ENCODE data around the gene APH1B.

The APH1B gene

DNA sequence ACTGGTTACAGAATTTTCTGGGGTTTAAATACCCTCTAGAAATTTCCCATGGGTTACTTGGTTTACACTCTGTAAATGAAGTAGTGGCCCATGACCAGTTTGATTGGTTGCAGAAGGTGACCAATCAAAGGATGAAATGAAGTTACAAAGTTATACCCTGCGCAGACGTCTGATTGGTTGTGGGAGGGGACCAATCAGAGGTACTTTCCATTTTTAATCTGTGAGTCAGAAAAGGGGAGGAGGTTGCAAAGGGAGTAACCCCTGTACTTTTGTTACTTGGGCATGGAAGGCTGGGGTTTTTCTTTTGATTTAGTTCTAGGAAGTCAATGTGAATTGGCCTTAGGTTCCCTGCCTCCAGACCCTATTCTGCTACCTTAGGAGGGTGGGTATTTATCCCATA, 18.7 kb upstream of the APH1B start:
- DNase-seq (ENCODE audit: low read depth in 1 of 2, low spot score in 1 of 2), result no peak
- in situ Hi-C loops (cut with HindIII; ENCODE audit: low pct_unique_long_range_greater_than_20kb, low sequenced_read_pairs), result no loop called here
- TF ChIP-seq JUND (IDR thresholded peaks at IDR 0.05; ENCODE audit: low read depth), result no peak

DNA sequence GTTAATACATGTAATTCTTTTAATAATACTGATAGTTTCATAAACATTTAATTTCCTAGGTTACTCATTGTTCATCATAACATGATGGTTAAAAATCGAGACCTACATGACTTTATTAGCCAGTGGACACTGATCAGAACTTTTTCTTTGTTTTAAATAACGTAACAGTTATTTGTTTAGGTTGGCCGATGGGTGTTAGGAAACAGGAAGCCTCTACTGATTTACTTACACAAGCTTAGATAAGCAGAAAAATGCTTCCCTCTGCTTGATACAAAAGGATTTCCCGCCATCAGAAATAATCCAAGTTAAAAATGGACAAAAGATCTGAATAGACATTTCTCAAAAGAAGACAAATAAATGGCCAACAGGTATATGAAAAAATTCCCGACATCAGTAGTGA, 16.6 kb upstream of the APH1B start:
- TF ChIP-seq JUND (IDR thresholded peaks at IDR 0.05; ENCODE audit: low read depth), result no peak
- no peak for DNase-seq (ENCODE audit: low read depth in 1 of 2, low spot score in 1 of 2)
- in situ Hi-C loops (cut with HindIII; ENCODE audit: low pct_unique_long_range_greater_than_20kb, low sequenced_read_pairs), result no loop called here

DNA sequence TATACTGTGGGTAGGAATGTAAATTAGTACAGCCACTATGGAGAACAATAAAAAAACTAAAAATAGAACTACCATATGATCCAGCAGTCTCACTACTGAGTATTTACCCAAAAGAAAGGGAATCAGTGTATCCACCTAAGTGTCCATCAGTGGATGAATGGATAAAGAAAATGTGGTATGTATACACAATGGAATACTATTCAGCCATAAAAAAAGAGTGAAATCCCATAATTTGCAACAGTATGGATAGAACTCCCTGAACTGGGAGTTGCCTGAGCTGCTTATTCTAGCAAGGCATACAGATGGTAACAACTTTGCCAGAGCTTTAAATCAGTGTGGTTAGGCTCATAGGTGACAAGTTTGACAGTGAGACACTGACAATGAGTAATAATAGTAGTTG, 16.1 kb upstream of the APH1B start:
- in situ Hi-C loops (cut with HindIII; ENCODE audit: low pct_unique_long_range_greater_than_20kb, low sequenced_read_pairs), result no loop called here
- no peak for TF ChIP-seq JUND (IDR thresholded peaks at IDR 0.05; ENCODE audit: low read depth)
- DNase-seq (ENCODE audit: low read depth in 1 of 2, low spot score in 1 of 2), result no peak

- no peak for DNase-seq (ENCODE audit: low read depth in 1 of 2, low spot score in 1 of 2)
- TF ChIP-seq JUND (IDR thresholded peaks at IDR 0.05; ENCODE audit: low read depth), result no peak
- in situ Hi-C loops (cut with HindIII; ENCODE audit: low pct_unique_long_range_greater_than_20kb, low sequenced_read_pairs), result no loop called here
Measured at GRCh38 chr15:63263519-63263918, 13.9 kb upstream of the APH1B start.

GRCh38 chr15:63264688-63265293, 12.6 kb upstream of the APH1B start:
- TF ChIP-seq JUND (IDR thresholded peaks at IDR 0.05; ENCODE audit: low read depth), result no peak

DNA sequence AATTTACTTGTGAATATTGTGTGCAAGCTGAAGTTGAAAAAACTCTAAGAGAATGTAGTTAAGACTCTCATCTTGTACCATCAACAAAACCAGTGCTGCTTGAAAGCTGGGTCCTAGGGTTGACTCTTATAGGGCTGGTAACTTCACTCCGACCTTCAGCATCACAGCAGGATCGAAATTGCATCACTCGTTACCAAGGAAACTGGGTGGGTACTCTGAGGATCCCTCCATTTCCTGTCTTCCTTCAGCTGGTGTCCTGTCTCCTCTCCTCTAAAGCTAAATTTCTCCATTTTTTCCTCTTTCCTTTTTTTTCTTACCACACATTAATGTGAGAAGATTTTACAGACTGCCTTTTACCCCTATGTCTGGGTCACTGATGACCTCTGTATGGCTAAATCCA, 3.0 kb upstream of the APH1B start:
- in situ Hi-C loops (cut with HindIII; ENCODE audit: low pct_unique_long_range_greater_than_20kb, low sequenced_read_pairs), result no loop called here
- no peak for TF ChIP-seq JUND (IDR thresholded peaks at IDR 0.05; ENCODE audit: low read depth)
- DNase-seq (ENCODE audit: low read depth in 1 of 2, low spot score in 1 of 2), result no peak

More at GRCh38 chr15:63264688-63265293, 12.6 kb upstream of the APH1B start:
- DNase-seq (ENCODE audit: low read depth in 1 of 2, low spot score in 1 of 2), result no peak
- in situ Hi-C loops (cut with HindIII; ENCODE audit: low pct_unique_long_range_greater_than_20kb, low sequenced_read_pairs), result no loop called here

GRCh38 chr15:63276342-63277037, 915 bp upstream of the APH1B start:
- TF ChIP-seq JUND (IDR thresholded peaks at IDR 0.05; ENCODE audit: low read depth), result no peak
- peak in 1 of 2 experiments; percentile 3 for DNase-seq (ENCODE audit: low read depth in 1 of 2, low spot score in 1 of 2)
- in situ Hi-C loops (cut with HindIII; ENCODE audit: low pct_unique_long_range_greater_than_20kb, low sequenced_read_pairs), result no loop called here

- TF ChIP-seq JUND (IDR thresholded peaks at IDR 0.05; ENCODE audit: low read depth), result no peak
- DNase-seq (ENCODE audit: low read depth in 1 of 2, low spot score in 1 of 2), result peak in 1 of 2 experiments; percentile 25
- in situ Hi-C loops (cut with HindIII; ENCODE audit: low pct_unique_long_range_greater_than_20kb, low sequenced_read_pairs), result no loop called here
Measured at GRCh38 chr15:63277893-63278456, 570 bp downstream of the APH1B start.

DNA sequence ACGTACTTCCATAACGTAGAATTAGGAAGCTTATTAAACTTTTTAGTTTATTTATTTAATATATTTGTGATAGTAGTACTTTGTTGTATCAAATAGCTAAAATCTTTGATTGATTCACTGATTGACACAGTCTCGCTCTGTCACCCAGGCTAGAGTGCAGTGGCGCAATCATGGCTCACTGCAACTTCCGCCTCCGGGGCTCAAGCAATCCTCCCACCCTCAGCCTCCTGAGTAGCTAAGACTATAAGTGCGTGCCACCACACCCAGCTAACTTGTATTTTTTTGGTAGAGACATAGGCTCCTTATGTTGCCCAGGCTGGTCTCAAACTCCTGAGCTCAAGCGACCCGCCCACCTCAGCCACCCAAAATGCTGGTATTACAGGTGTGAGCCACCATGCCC, 5.7 kb downstream of the APH1B start:
- no peak for TF ChIP-seq JUND (IDR thresholded peaks at IDR 0.05; ENCODE audit: low read depth)
- no peak for DNase-seq (ENCODE audit: low read depth in 1 of 2, low spot score in 1 of 2)
- in situ Hi-C loops (cut with HindIII; ENCODE audit: low pct_unique_long_range_greater_than_20kb, low sequenced_read_pairs), result no loop called here

- in situ Hi-C loops (cut with HindIII; ENCODE audit: low pct_unique_long_range_greater_than_20kb, low sequenced_read_pairs), result no loop called here
- TF ChIP-seq JUND (IDR thresholded peaks at IDR 0.05; ENCODE audit: low read depth), result no peak
- no peak for DNase-seq (ENCODE audit: low read depth in 1 of 2, low spot score in 1 of 2)
Measured at GRCh38 chr15:63284335-63284734, 6.9 kb downstream of the APH1B start.

GRCh38 chr15:63287109-63287508, 9.7 kb downstream of the APH1B start:
- in situ Hi-C loops (cut with HindIII; ENCODE audit: low pct_unique_long_range_greater_than_20kb, low sequenced_read_pairs), result no loop called here
- no peak for TF ChIP-seq JUND (IDR thresholded peaks at IDR 0.05; ENCODE audit: low read depth)
- no peak for DNase-seq (ENCODE audit: low read depth in 1 of 2, low spot score in 1 of 2)

DNA sequence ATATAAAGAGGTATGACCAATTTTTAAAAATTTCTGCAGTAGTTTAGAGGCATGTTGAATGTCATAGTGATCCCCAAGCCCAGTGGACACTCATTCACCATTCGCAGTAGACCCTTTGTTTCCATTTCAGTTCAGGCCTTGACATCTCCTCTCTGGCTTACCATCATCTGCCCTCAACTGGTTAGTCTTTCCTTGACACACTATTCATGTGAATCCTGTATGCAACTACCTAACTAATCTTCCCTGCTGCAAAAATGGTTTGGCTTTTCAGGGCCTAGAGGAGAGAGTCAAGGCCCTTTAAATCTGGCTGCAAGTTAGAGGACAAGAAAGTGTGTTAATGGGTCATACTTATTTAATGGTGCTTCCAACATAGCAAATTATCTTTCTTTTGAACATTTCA, 10.9 kb downstream of the APH1B start:
- TF ChIP-seq JUND (IDR thresholded peaks at IDR 0.05; ENCODE audit: low read depth), result no peak
- in situ Hi-C loops (cut with HindIII; ENCODE audit: low pct_unique_long_range_greater_than_20kb, low sequenced_read_pairs), result no loop called here
- DNase-seq (ENCODE audit: low read depth in 1 of 2, low spot score in 1 of 2), result peak in 1 of 2 experiments; percentile 15

GRCh38 chr15:63288778-63289378, 11.5 kb downstream of the APH1B start:
- TF ChIP-seq JUND (IDR thresholded peaks at IDR 0.05; ENCODE audit: low read depth), result no peak
- DNase-seq (ENCODE audit: low read depth in 1 of 2, low spot score in 1 of 2), result peak; percentile 51 to 70
- in situ Hi-C loops (cut with HindIII; ENCODE audit: low pct_unique_long_range_greater_than_20kb, low sequenced_read_pairs), result no loop called here
